Endothelial cell (in vitro differentiated cells): Measurements from ENCODE around the gene ANKRD9. TPM values are rescaled to one million over a fixed set of nuclear protein-coding genes. Genes with fewer than 3 reads are reported as not detected.

Source experiments
- DNase-seq: peaks from one replicate; pipeline ENCODE4 v3.0.0; 2021; ENCODE audit warnings: low spot score
- H3K27ac Mint-ChIP-seq: one replicate; pipeline ENCODE4 v1.8.0; 2021; ENCODE audit warnings: mixed read lengths, inconsistent platforms; ENCODE audit not compliant: unreplicated experiment
- H3K27me3 Mint-ChIP-seq: one replicate; pipeline ENCODE4 v1.8.0; 2021; ENCODE audit warnings: mild to moderate bottlenecking, moderate library complexity, mixed read lengths, inconsistent platforms; ENCODE audit not compliant: unreplicated experiment
- H3K36me3 Mint-ChIP-seq: one replicate; pipeline ENCODE4 v1.8.0; 2021; ENCODE audit warnings: mild to moderate bottlenecking, low read depth, mixed read lengths, inconsistent platforms; ENCODE audit not compliant: unreplicated experiment
- H3K4me1 Mint-ChIP-seq: one replicate; pipeline ENCODE4 v1.8.0; 2021; ENCODE audit warnings: mild to moderate bottlenecking, mixed read lengths, inconsistent platforms; ENCODE audit not compliant: unreplicated experiment
- H3K4me3 Mint-ChIP-seq: one replicate; pipeline ENCODE4 v1.8.0; 2021; ENCODE audit warnings: mild to moderate bottlenecking, mixed read lengths, inconsistent platforms; ENCODE audit not compliant: unreplicated experiment
- H3K9me3 Mint-ChIP-seq: one replicate; pipeline ENCODE4 v1.8.0; 2021; ENCODE audit warnings: mixed read lengths, inconsistent platforms; ENCODE audit not compliant: unreplicated experiment
- total RNA-seq: library from RNA; stranded (reverse); fragmentation: NEBNext Ultra II Directional; extraction: Animal tissue kit (Norgen Biotek cat#: 25700); gene quantifications from one replicate; pipeline ENCODE4 v1.2.1, GENCODE V29; 2021; ENCODE audit not compliant: unreplicated experiment
- TF ChIP-seq, protein P1 (sequence below): fragments of 200-600 bp; sonication (generic); IDR thresholded peaks from one replicate; pipeline ENCODE4 v1.5.0; 2021; ENCODE audit warnings: antibody characterized with exemption; ENCODE audit not compliant: unreplicated experiment

The ANKRD9 gene
- total RNA-seq, 1 donor from 2014 or later, result 9.4 TPM

DNA sequence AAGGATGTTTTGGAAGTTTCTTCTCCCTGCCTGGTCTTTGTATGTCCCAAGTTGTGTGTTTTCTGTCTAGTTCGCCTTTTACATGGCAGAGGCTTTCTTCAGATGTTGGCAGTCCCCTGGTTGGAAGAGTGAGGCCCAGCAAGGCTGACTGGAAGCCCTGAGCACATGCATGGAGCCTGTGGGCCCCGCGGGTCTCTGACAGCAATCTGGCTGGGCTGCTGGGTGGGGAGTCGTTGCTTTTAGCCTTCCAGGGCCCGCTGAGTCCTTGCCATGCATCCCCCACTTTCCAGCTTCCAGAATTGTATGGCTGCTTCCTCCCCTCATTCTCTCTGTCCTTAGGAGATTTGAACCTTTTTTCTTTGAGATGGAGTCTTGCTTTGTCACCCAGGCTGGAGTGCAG lies 25.3 kb downstream of the ANKRD9 start:
- H3K27me3 Mint-ChIP-seq, result no peaks in the 10 kb centered on the region
- TF ChIP-seq, protein P1, sequence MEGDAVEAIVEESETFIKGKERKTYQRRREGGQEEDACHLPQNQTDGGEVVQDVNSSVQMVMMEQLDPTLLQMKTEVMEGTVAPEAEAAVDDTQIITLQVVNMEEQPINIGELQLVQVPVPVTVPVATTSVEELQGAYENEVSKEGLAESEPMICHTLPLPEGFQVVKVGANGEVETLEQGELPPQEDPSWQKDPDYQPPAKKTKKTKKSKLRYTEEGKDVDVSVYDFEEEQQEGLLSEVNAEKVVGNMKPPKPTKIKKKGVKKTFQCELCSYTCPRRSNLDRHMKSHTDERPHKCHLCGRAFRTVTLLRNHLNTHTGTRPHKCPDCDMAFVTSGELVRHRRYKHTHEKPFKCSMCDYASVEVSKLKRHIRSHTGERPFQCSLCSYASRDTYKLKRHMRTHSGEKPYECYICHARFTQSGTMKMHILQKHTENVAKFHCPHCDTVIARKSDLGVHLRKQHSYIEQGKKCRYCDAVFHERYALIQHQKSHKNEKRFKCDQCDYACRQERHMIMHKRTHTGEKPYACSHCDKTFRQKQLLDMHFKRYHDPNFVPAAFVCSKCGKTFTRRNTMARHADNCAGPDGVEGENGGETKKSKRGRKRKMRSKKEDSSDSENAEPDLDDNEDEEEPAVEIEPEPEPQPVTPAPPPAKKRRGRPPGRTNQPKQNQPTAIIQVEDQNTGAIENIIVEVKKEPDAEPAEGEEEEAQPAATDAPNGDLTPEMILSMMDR, result no peak
- H3K9me3 Mint-ChIP-seq, result no peaks in the 10 kb centered on the region
- H3K4me1 Mint-ChIP-seq, result peaks cover 3% of the 10 kb centered on the region
- H3K36me3 Mint-ChIP-seq, result peaks cover 11% of the 10 kb centered on the region
- no peak overlapping the region for H3K4me3 Mint-ChIP-seq
- H3K27ac Mint-ChIP-seq, result no peak overlapping the region
- no peak for DNase-seq

GRCh38 chr14:102481791-102482238 lies 27.8 kb downstream of the ANKRD9 start:
- H3K27ac Mint-ChIP-seq, result no peak overlapping the region
- H3K27me3 Mint-ChIP-seq, result peaks cover 5% of the 10 kb centered on the region
- DNase-seq, result no peak
- H3K9me3 Mint-ChIP-seq, result no peaks in the 10 kb centered on the region
- no peak overlapping the region for H3K4me3 Mint-ChIP-seq
- peaks cover 16% of the 10 kb centered on the region for H3K36me3 Mint-ChIP-seq
- H3K4me1 Mint-ChIP-seq, result peaks cover 3% of the 10 kb centered on the region
- TF ChIP-seq, protein P1, result no peak

GRCh38 chr14:102481371-102481770 lies 28.2 kb downstream of the ANKRD9 start:
- no peaks in the 10 kb centered on the region for H3K9me3 Mint-ChIP-seq
- peaks cover 3% of the 10 kb centered on the region for H3K4me1 Mint-ChIP-seq
- H3K36me3 Mint-ChIP-seq, result peaks cover 16% of the 10 kb centered on the region
- no peak for DNase-seq
- no peak overlapping the region for H3K27ac Mint-ChIP-seq
- peaks cover 5% of the 10 kb centered on the region for H3K27me3 Mint-ChIP-seq
- H3K4me3 Mint-ChIP-seq, result no peak overlapping the region
- TF ChIP-seq, protein P1, result no peak

- TF ChIP-seq, protein P1, result no peak
Measured at GRCh38 chr14:102479777-102480176, 29.8 kb downstream of the ANKRD9 start.

GRCh38 chr14:102479107-102479506 lies 30.5 kb downstream of the ANKRD9 start:
- Mint-ChIP-seq H3K27me3 (peaks cover 5% of the 10 kb centered on the region), H3K9me3 (no peaks in the 10 kb centered on the region), H3K27ac (no peak overlapping the region), H3K36me3 (peaks cover 16% of the 10 kb centered on the region), H3K4me1 (peaks cover 3% of the 10 kb centered on the region), H3K4me3 (no peak overlapping the region)
- DNase-seq, result no peak
- TF ChIP-seq, protein P1, result no peak

More at GRCh38 chr14:102479777-102480176, 29.8 kb downstream of the ANKRD9 start:
- H3K9me3 Mint-ChIP-seq, result no peaks in the 10 kb centered on the region
- DNase-seq, result no peak
- peaks cover 16% of the 10 kb centered on the region for H3K36me3 Mint-ChIP-seq
- no peak overlapping the region for H3K4me3 Mint-ChIP-seq
- H3K4me1 Mint-ChIP-seq, result peaks cover 3% of the 10 kb centered on the region
- H3K27me3 Mint-ChIP-seq, result peaks cover 5% of the 10 kb centered on the region
- H3K27ac Mint-ChIP-seq, result no peak overlapping the region
